CD14-positive monocyte (primary cell): ENCODE measurements around the gene LASP1NB.

Source experiments
- DNase-seq, 3 donors: peaks; one replicate each; pipeline ENCODE4 v3.0.0-alpha.2; 2011 to 2022
- H2AFZ ChIP-seq: 2 replicates; pipeline ENCODE4 v1.6.0; 2012; ENCODE audit warnings: mild to moderate bottlenecking, low read depth, low read length, inconsistent platforms; ENCODE audit not compliant: insufficient read depth, poor library complexity, severe bottlenecking
- H3K27ac ChIP-seq, 2 donors: 1 replicate in 1 of 2; 2 replicates in 1 of 2; pipeline ENCODE4 v1.5.1; 2012 to 2013; ENCODE audit warnings: low read length in 2 of 2, control low read depth in 1 of 2, inconsistent platforms in 1 of 2, low read depth in 1 of 2, mild to moderate bottlenecking in 1 of 2
- H3K27me3 ChIP-seq, 2 donors: one replicate each; pipeline versions ENCODE4 v1.6.0 to v1.6.1; 2011 to 2013; ENCODE audit warnings: low read length in 2 of 2; ENCODE audit not compliant: control insufficient read depth in 2 of 2, insufficient read depth in 2 of 2
- H3K36me3 ChIP-seq, 2 donors: replicated peaks in 1 of 2; 1 replicate in 1 of 2; 2 replicates in 1 of 2; pipeline versions ENCODE4 v1.5.1 to v1.6.1; 2012 to 2013; ENCODE audit warnings: low read length in 2 of 2, control low read depth in 1 of 2, inconsistent platforms in 1 of 2, mild to moderate bottlenecking in 1 of 2; ENCODE audit not compliant: insufficient read depth in 2 of 2, control insufficient read depth in 1 of 2
- H3K4me1 ChIP-seq, 2 donors: 1 replicate in 1 of 2; 2 replicates in 1 of 2; pipeline versions ENCODE4 v1.5.1 to v1.6.1; 2012 to 2013; ENCODE audit warnings: low read length in 2 of 2, control low read depth in 1 of 2, inconsistent platforms in 1 of 2, mild to moderate bottlenecking in 1 of 2, moderate library complexity in 1 of 2; ENCODE audit not compliant: insufficient read depth in 2 of 2, control insufficient read depth in 1 of 2
- H3K4me2 ChIP-seq: replicated peaks from 2 replicates; pipeline ENCODE3; 2012; ENCODE audit warnings: low read length, moderate library complexity, mild to moderate bottlenecking; ENCODE audit not compliant: poor library complexity, severe bottlenecking; ENCODE audit errors: extremely low read depth
- H3K4me3 ChIP-seq, 3 experiments: fragments of 200-600 bp in 1 of 3; sonication (generic) in 1 of 3; replicated peaks in 1 of 3; 1 replicate in 2 of 3; 2 replicates in 1 of 3; pipeline ENCODE4 v1.5.1; 2011 to 2013; ENCODE audit warnings: low read length in 3 of 3, mild to moderate bottlenecking in 3 of 3, control low read depth in 2 of 3, low read depth in 2 of 3, inconsistent platforms in 1 of 3, moderate library complexity in 1 of 3
- H3K79me2 ChIP-seq: 2 replicates; pipeline ENCODE4 v1.6.0; 2012; ENCODE audit warnings: mild to moderate bottlenecking, control low read depth, inconsistent platforms, low read length, moderate library complexity; ENCODE audit not compliant: insufficient read depth
- H3K9ac ChIP-seq: 2 replicates; pipeline ENCODE4 v1.6.0; 2017; ENCODE audit warnings: low read length, mild to moderate bottlenecking; ENCODE audit not compliant: insufficient read depth, poor library complexity, severe bottlenecking
- H3K9me3 ChIP-seq, 2 donors: replicated peaks in 1 of 2; 1 replicate in 1 of 2; 2 replicates in 1 of 2; pipeline versions ENCODE4 v1.5.1 to v1.6.1; 2012 to 2013; ENCODE audit warnings: low read length in 2 of 2, control low read depth in 1 of 2; ENCODE audit not compliant: control insufficient read depth in 1 of 2, insufficient read depth in 1 of 2
- H4K20me1 ChIP-seq: 2 replicates; pipeline ENCODE4 v1.6.0; 2012; ENCODE audit warnings: mild to moderate bottlenecking, low read length, control low read depth, moderate library complexity; ENCODE audit not compliant: insufficient read depth
- H3K27ac Mint-ChIP-seq, 7 donors: one replicate each; pipeline ENCODE4 v1.8.0; 2020; ENCODE audit warnings: mild to moderate bottlenecking in 7 of 7, mixed read lengths in 7 of 7, moderate library complexity in 6 of 7, inconsistent platforms in 2 of 7
- H3K27me3 Mint-ChIP-seq, 3 donors: one replicate each; pipeline ENCODE4 v1.8.0; 2021 to 2022; ENCODE audit warnings: low read depth in 3 of 3, mild to moderate bottlenecking in 3 of 3, mixed read lengths in 3 of 3, moderate library complexity in 3 of 3, inconsistent platforms in 1 of 3
- H3K36me3 Mint-ChIP-seq, 2 donors: one replicate each; pipeline ENCODE4 v1.8.0; 2020; ENCODE audit warnings: mixed read lengths in 2 of 2, inconsistent platforms in 1 of 2, mild to moderate bottlenecking in 1 of 2
- H3K4me1 Mint-ChIP-seq: one replicate; pipeline ENCODE4 v1.8.0; 2020; ENCODE audit warnings: mild to moderate bottlenecking, mixed read lengths
- H3K4me3 Mint-ChIP-seq, 2 donors: one replicate each; pipeline ENCODE4 v1.8.0; 2020; ENCODE audit warnings: mild to moderate bottlenecking in 2 of 2, mixed read lengths in 2 of 2, moderate library complexity in 1 of 2
- H3K9me3 Mint-ChIP-seq, 7 donors: one replicate each; pipeline ENCODE4 v1.8.0; 2020 to 2022; ENCODE audit warnings: mixed read lengths in 7 of 7, mild to moderate bottlenecking in 6 of 7, moderate library complexity in 6 of 7, inconsistent platforms in 2 of 7
- CTCF ChIP-seq: fragments of 200-600 bp; IDR thresholded peaks from one replicate; pipeline ENCODE4 v1.8.0; 2022; ENCODE audit warnings: antibody characterized with exemption, mild to moderate bottlenecking
- WGBS: methylation state at CpG from one replicate; pipeline ENCODE4 v1.1.5; 2013; ENCODE audit warnings: missing lambda C conversion rate; ENCODE audit not compliant: insufficient coverage; 5-methylcytosine and 5-hydroxymethylcytosine counted together
- intact Hi-C, 2 donors: fragments of 100-400 bp; cut with micrococcal nuclease; formaldehyde crosslinking; loops; one replicate each; pipeline versions ENCODE4 v1.15.0 to v1.15.1; 2023

Gene LASP1NB

DNA sequence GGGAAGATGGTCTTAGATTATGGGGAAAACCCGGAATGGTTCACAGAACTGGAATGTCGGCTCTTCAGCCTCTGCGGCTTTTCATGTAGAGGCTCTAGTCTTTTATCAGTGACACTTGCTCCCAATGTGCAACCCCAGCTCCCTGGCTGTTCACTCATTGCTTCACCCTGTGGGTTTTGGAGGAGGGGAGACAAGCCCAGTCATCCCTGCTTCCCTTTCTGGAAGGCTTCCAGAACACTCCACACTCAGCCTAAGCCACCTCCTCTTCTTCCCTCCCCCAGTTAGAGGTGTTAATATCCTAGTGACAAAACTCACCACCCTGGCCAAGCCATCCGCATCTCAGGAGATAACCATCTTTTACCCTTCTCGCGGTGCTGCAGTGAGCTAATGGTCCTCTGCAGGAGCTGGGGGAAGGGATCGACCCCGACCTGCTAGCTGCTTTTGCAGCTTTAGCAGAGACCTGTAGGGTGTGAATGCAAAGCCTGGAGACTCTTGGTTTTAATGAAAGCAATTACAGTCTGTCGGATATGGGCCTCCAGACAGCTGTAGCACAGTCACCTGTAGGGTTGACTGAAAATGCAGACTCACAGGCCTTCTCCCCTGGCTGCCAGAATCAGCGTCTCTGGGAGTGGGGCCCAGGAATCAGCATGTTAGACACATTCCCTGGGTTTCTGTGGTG, 24.3 kb upstream of the LASP1NB start:
- Histone ChIP-seq H3K27ac (peak overlapping the region; percentile 77 to 82), H3K36me3 (peaks cover 33 to 44% of the 10 kb centered on the region in 2 donors), H3K9me3 (no peaks in the 10 kb centered on the region), H3K4me1 (peaks cover 66 to 68% of the 10 kb centered on the region in 2 donors), H4K20me1 (peaks cover 98% of the 10 kb centered on the region), H3K4me3 (peak overlapping the region in 1 of 3 experiments; percentile 65), H2AFZ (no peak overlapping the region), H3K79me2 (peaks cover 80% of the 10 kb centered on the region), H3K9ac (peak overlapping the region; percentile 29), H3K4me2 (peak overlapping the region; percentile 72), H3K27me3 (no peaks in the 10 kb centered on the region)
- H3K4me3 Mint-ChIP-seq = peak overlapping the region; percentile 63 to 77
- peak overlapping the region; percentile 87 to 97 (median 94) for H3K27ac Mint-ChIP-seq
- no peaks in the 10 kb centered on the region for H3K27me3 Mint-ChIP-seq
- intact Hi-C loops = loop anchor here in 1 of 2 donors (10.0 kb wide), 1 partner anchor 46 kb away; the partner anchor contains the start of gene RPL23
- peaks cover 42 to 56% of the 10 kb centered on the region in 2 donors for H3K36me3 Mint-ChIP-seq
- H3K4me1 Mint-ChIP-seq = peaks cover 79% of the 10 kb centered on the region
- WGBS = 3% methylated on average over 4 of the region's 10 CpGs
- no peak for TF ChIP-seq CTCF
- peaks cover 0 to 2% (median 0%) of the 10 kb centered on the region in 7 donors for H3K9me3 Mint-ChIP-seq
- peak; percentile 81 to 84 (median 81) for DNase-seq

- intact Hi-C loops = loop anchor here in 1 of 2 donors (10.0 kb wide), 1 partner anchor 49 kb away; the partner anchor contains the start of gene RPL23
- Mint-ChIP-seq H3K27ac (peak overlapping the region in 2 of 7 donors; percentile 50 to 63), H3K36me3 (peaks cover 35 to 54% of the 10 kb centered on the region in 2 donors), H3K27me3 (no peaks in the 10 kb centered on the region), H3K4me1 (peaks cover 74% of the 10 kb centered on the region), H3K9me3 (peaks cover 0 to 2% (median 0%) of the 10 kb centered on the region in 7 donors), H3K4me3 (no peak overlapping the region)
- no peak overlapping the region for H3K4me3 ChIP-seq
- H3K4me1 ChIP-seq = peaks cover 58 to 59% of the 10 kb centered on the region in 2 donors
- H2AFZ ChIP-seq = no peak overlapping the region
- no peak for TF ChIP-seq CTCF
- no peaks in the 10 kb centered on the region for H3K27me3 ChIP-seq
- H3K36me3 ChIP-seq = peaks cover 25 to 43% of the 10 kb centered on the region in 2 donors
- no peak overlapping the region for H3K4me2 ChIP-seq
- peak overlapping the region in 1 of 2 donors; percentile 43 for H3K27ac ChIP-seq
- 95% methylated on average over 3 of the region's 6 CpGs for WGBS
- H4K20me1 ChIP-seq = peaks cover 97% of the 10 kb centered on the region
- DNase-seq = no peak
- H3K79me2 ChIP-seq = peaks cover 80% of the 10 kb centered on the region
- H3K9ac ChIP-seq = no peak overlapping the region
- H3K9me3 ChIP-seq = no peaks in the 10 kb centered on the region
Observed at GRCh38 chr17:38903404-38903803, 22.0 kb upstream of the LASP1NB start.
